ENCODE data around the gene PALM2AKAP2.

DNA sequence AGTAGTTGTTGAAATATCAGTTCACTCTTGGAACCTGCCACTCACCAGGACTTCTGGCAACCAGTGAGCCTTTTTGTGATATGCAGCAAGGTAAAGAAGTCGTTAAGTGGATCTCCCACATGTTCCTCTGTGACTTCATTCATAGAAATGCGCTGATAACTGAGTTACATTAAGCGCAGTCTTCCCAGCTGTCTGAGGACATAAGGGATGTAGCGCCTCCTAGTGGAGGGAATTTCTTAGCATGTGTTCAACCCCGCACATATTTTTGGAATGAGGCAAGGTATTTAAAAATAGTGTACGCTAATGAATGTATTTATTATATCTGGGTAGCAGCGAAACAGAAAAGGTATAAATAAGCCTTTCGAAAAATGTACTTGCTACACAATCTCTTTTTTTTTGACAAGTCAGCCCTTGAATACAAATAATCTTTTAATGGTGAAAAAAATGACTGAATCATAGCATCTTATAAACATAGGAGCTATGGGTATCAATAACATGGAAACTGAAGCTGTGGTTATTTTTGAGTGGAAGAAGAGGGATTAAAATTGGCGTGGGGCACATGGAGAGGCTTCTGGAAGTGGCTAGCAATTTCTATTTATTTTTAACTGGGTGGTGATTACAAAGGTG lies 38.0 kb downstream of the PALM2AKAP2 start:
- TF ChIP-seq, protein P1, sequence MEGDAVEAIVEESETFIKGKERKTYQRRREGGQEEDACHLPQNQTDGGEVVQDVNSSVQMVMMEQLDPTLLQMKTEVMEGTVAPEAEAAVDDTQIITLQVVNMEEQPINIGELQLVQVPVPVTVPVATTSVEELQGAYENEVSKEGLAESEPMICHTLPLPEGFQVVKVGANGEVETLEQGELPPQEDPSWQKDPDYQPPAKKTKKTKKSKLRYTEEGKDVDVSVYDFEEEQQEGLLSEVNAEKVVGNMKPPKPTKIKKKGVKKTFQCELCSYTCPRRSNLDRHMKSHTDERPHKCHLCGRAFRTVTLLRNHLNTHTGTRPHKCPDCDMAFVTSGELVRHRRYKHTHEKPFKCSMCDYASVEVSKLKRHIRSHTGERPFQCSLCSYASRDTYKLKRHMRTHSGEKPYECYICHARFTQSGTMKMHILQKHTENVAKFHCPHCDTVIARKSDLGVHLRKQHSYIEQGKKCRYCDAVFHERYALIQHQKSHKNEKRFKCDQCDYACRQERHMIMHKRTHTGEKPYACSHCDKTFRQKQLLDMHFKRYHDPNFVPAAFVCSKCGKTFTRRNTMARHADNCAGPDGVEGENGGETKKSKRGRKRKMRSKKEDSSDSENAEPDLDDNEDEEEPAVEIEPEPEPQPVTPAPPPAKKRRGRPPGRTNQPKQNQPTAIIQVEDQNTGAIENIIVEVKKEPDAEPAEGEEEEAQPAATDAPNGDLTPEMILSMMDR (IDR thresholded peaks at IDR 0.05 in 4 of 5, conservative IDR thresholded peaks at IDR 0.05 in 1 of 5), result peak; percentile 63 to 85 (median 73)
- no peak for TF ChIP-seq POLR2A (IDR thresholded peaks at IDR 0.05)

Data from gastrocnemius medialis (tissue), 4 donors.